ENCODE measurements around the gene RAB11FIP2. TPM values are rescaled to one million over a fixed set of nuclear protein-coding genes. Genes with fewer than 3 reads are reported as not detected.

RAB11FIP2 gene
- total and polyA plus RNA-seq, 8 donors, result 4.3 to 74.1 (median 16.8) TPM

DNA sequence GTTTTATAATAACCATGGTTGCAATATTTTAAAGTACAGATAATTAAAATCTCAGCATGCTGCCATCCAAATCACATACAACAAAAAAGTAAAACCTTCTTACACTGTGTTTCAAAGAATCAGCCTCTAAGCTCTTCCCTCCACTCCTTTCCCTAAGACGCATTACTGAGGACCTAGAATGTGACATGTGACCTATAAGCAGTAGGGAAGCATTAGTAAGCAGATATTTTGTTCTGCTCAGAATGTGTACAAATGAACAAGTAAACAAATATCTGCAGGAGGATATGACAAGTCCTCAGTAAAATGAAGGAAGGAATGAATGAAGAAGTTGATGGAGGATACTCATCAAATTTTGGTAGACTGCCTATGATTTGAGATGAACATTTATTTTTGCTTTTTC is 49.1 kb downstream of the RAB11FIP2 start:
- 80 to 97% (median 85%) methylated on average over 1 of the region's 1 CpG for WGBS, 5 donors
- H3K4me3 ChIP-seq, result no peak overlapping the region
- TF ChIP-seq EP300 (IDR thresholded peaks at IDR 0.05), result no peak
- no peak for TF ChIP-seq CTCF (IDR thresholded peaks at IDR 0.05)
- no peak for TF ChIP-seq POLR2A (IDR thresholded peaks at IDR 0.05)
- no peak for TF ChIP-seq POLR2AphosphoS5 (IDR thresholded peaks at IDR 0.05)
- no peak overlapping the region for H3K27ac ChIP-seq
- intact Hi-C loops (cut with DNase I; ENCODE audit: low total_unique reads), result no loop called here
- peaks cover 0 to 14% (median 9%) of the 10 kb centered on the region in 4 donors for H3K36me3 ChIP-seq
- no peak for DNase-seq
- no peaks in the 10 kb centered on the region for H3K27me3 ChIP-seq
- no peaks in the 10 kb centered on the region for H3K9me3 ChIP-seq
- no peaks in the 10 kb centered on the region for H3K4me1 ChIP-seq

DNA sequence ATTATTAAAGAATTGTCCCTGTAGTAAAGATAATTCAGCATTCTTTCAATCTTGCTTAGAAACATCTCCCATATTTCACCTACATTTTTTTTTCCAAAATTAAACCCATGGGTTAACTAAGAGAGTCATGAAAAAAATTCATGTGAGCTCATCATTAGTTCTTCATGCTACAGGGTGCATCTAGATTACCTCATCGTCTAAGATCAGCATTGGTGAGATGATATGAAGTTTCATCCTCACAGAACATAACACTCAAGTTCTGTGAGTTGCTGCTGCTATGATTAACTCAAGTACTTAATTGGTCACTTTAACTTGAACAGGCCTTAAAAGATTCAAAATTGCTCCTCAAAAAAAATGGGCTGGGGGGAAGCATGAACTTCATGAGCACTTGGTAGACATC is 50.0 kb downstream of the RAB11FIP2 start:
- Histone ChIP-seq H3K27me3 (no peaks in the 10 kb centered on the region), H3K27ac (no peak overlapping the region), H3K4me1 (no peaks in the 10 kb centered on the region), H3K9me3 (no peaks in the 10 kb centered on the region), H3K36me3 (peaks cover 0 to 8% (median 3%) of the 10 kb centered on the region in 4 donors), H3K4me3 (no peak overlapping the region)
- DNase-seq, result no peak
- intact Hi-C loops (cut with DNase I; ENCODE audit: low total_unique reads), result no loop called here
- 96 to 100% (median 100%) methylated on average over 1 of the region's 1 CpG for WGBS, 5 donors
- no peak for TF ChIP-seq POLR2A (IDR thresholded peaks at IDR 0.05)
- no peak for TF ChIP-seq POLR2AphosphoS5 (IDR thresholded peaks at IDR 0.05)
- no peak for TF ChIP-seq CTCF (IDR thresholded peaks at IDR 0.05)
- no peak for TF ChIP-seq EP300 (IDR thresholded peaks at IDR 0.05)

DNA sequence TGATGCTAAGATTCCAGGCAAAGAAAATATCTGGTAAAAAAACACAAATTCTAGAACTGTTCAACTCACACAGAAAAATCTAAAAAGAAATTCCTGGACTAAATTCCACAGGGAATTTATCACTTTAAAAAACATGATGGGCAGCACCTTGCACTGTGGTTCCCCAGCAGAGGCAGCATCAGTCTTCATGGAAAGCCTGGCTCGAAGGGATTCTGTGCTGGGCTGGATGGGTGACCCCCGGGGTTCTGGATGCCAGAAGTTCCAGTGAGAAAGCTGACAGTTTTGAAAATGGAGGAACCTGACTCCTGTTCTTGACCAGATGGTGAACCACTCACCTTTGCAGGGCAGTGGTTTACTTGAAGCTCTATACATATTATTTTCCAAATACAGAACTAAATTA is 52.0 kb downstream of the RAB11FIP2 start:
- 86 to 98% (median 94%) methylated on average over 2 of the region's 2 CpGs for WGBS, 5 donors
- Histone ChIP-seq H3K36me3 (peaks cover 0 to 6% (median 3%) of the 10 kb centered on the region in 4 donors), H3K9me3 (no peaks in the 10 kb centered on the region), H3K27ac (no peak overlapping the region), H3K4me3 (no peak overlapping the region), H3K27me3 (no peaks in the 10 kb centered on the region), H3K4me1 (no peaks in the 10 kb centered on the region)
- intact Hi-C loops (cut with DNase I; ENCODE audit: low total_unique reads), result no loop called here
- no peak for DNase-seq
- no peak for TF ChIP-seq CTCF (IDR thresholded peaks at IDR 0.05)
- no peak for TF ChIP-seq POLR2AphosphoS5 (IDR thresholded peaks at IDR 0.05)
- TF ChIP-seq POLR2A (IDR thresholded peaks at IDR 0.05), result no peak
- no peak for TF ChIP-seq EP300 (IDR thresholded peaks at IDR 0.05)

DNA sequence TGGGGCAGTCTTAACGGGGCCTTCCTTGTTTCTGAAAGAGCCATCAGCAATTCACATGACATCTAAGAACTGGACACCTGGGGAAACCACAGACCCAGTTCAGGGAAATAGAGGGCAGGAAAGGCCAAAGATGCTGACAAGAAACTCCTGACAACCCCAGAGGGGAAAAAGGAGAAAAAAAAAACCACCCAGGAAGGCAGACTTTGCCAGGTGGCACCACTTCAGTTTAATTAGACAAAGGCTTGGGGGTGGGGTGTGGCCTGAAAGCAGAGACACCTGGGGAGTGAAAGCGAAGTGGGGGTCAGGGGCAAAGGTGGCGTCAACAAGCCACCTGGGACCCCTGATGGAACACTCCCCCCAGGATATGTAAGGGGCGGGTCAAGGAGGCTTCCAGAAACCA is 53.6 kb downstream of the RAB11FIP2 start:
- H3K36me3 ChIP-seq, result peaks cover 0 to 4% (median 0%) of the 10 kb centered on the region in 4 donors
- WGBS, 5 donors, result 84 to 88% (median 87%) methylated on average over 4 of the region's 4 CpGs
- H3K4me1 ChIP-seq, result no peaks in the 10 kb centered on the region
- intact Hi-C loops (cut with DNase I; ENCODE audit: low total_unique reads), result no loop called here
- DNase-seq, result no peak
- TF ChIP-seq EP300 (IDR thresholded peaks at IDR 0.05) (no peak), POLR2A (IDR thresholded peaks at IDR 0.05) (no peak), CTCF (IDR thresholded peaks at IDR 0.05) (no peak)
- no peaks in the 10 kb centered on the region for H3K9me3 ChIP-seq
- H3K27ac ChIP-seq, result no peak overlapping the region
- no peaks in the 10 kb centered on the region for H3K27me3 ChIP-seq
- no peak overlapping the region for H3K4me3 ChIP-seq

Data from stomach (tissue), 9 donors.